Spleen (tissue), 7 donors: ENCODE results near the gene FOCAD.

Experiments used
- POLR2A ChIP-seq, 3 donors: fragments of 450-650 bp; IDR thresholded peaks; one replicate each; pipeline ENCODE4 v1.5.1; 2017; ENCODE audit warnings: antibody characterized with exemption in 3 of 3, mild to moderate bottlenecking in 1 of 3
- POLR2AphosphoS5 ChIP-seq, 3 donors: sonication (generic); formaldehyde crosslinking; IDR thresholded peaks; one replicate each; pipeline ENCODE4 v1.5.1; 2017; ENCODE audit warnings: antibody characterized with exemption in 3 of 3
- TF ChIP-seq, protein P1 (sequence below), 11 experiments: fragments of 200-600 bp in 7 of 11; fragments of 450-650 bp in 4 of 11; sonication (generic) in 4 of 11; IDR thresholded peaks in 8 of 11; conservative IDR thresholded peaks in 3 of 11; 1 replicate in 7 of 11; 2 replicates in 4 of 11; pipeline versions ENCODE4 v1.4.0 to v1.8.0; 2016 to 2021; ENCODE audit warnings: antibody characterized with exemption in 11 of 11, inconsistent platforms in 4 of 11, mild to moderate bottlenecking in 1 of 11
- donor health status: DM: no; HTN: no; CAD: no; lungs with moderate emphysema.
- donor health status: DM: no; HTN: no; CAD: no.
- donor health status: DM: no; HTN: no; CAD: no.

DNA sequence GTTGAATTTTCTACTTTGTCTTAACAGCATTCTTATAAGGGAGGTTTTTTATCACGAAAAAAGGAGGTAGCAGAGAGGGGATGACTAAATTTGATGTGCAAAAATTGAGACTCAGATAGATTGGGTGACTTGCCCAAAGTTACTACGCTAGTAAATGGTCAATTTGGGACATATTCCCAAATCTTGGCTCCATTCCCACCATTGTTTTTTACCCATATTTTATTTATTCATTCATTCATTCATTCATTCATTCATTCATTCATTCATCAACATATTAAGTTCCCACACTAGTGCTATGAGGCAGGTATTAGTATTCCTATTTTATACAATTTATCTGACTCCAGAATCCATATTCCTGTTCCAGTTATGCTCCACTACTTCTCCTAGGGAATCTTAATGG lies 261.8 kb downstream of the FOCAD start:
- TF ChIP-seq POLR2AphosphoS5 (IDR thresholded peaks at IDR 0.05) (no peak), POLR2A (IDR thresholded peaks at IDR 0.05) (no peak)
- TF ChIP-seq, protein P1, sequence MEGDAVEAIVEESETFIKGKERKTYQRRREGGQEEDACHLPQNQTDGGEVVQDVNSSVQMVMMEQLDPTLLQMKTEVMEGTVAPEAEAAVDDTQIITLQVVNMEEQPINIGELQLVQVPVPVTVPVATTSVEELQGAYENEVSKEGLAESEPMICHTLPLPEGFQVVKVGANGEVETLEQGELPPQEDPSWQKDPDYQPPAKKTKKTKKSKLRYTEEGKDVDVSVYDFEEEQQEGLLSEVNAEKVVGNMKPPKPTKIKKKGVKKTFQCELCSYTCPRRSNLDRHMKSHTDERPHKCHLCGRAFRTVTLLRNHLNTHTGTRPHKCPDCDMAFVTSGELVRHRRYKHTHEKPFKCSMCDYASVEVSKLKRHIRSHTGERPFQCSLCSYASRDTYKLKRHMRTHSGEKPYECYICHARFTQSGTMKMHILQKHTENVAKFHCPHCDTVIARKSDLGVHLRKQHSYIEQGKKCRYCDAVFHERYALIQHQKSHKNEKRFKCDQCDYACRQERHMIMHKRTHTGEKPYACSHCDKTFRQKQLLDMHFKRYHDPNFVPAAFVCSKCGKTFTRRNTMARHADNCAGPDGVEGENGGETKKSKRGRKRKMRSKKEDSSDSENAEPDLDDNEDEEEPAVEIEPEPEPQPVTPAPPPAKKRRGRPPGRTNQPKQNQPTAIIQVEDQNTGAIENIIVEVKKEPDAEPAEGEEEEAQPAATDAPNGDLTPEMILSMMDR (IDR thresholded peaks at IDR 0.05 in 8 of 11, conservative IDR thresholded peaks at IDR 0.05 in 3 of 11) = no peak
